Measurements from ENCODE around the gene PAIP1.
A peak's percentile ranks its signal among the peaks of the same experiment; 100 is the strongest.

Gene PAIP1

GRCh38 chr5:43556857-43557542 lies at the start of gene PAIP1:
TSS of gene PAIP1 (minus strand) at chr5:43557077. CDS start at chr5:43556846, 231 bp downstream.
- TF ChIP-seq NFIC (IDR thresholded peaks at IDR 0.05) (peak; percentile 6; the same call in 1 of the 2 replicates), CEBPB (IDR thresholded peaks at IDR 0.05) (no peak), TAF1 (IDR thresholded peaks at IDR 0.05; ENCODE audit: low read depth) (peak; percentile 18; the same call in 1 of the 2 replicates), EP300 (IDR thresholded peaks at IDR 0.05; ENCODE audit: borderline replicate concordance) (no peak), ZBTB7A (IDR thresholded peaks at IDR 0.05; ENCODE audit: low read depth) (peak; percentile 92)

GRCh38 chr5:43606351-43606750 lies 49.5 kb upstream of the PAIP1 start:
- no peak for TF ChIP-seq USF1 (IDR thresholded peaks at IDR 0.05)
- TF ChIP-seq ZBTB7A (IDR thresholded peaks at IDR 0.05; ENCODE audit: low read depth): no peak
- no peak for TF ChIP-seq FOXM1 (IDR thresholded peaks at IDR 0.05; ENCODE audit: borderline replicate concordance, low read depth)
- TF ChIP-seq MAX (IDR thresholded peaks at IDR 0.05): no peak
- TF ChIP-seq TEAD4 (IDR thresholded peaks at IDR 0.05): no peak
- no peak for TF ChIP-seq REST (IDR thresholded peaks at IDR 0.05; ENCODE audit: low read depth)
- no peak for TF ChIP-seq RAD21 (IDR thresholded peaks at IDR 0.05; ENCODE audit: low read depth)
- no peak for TF ChIP-seq NFIC (IDR thresholded peaks at IDR 0.05)
- TF ChIP-seq TAF1 (IDR thresholded peaks at IDR 0.05; ENCODE audit: low read depth): no peak
- TF ChIP-seq CEBPB (IDR thresholded peaks at IDR 0.05): no peak
- no peak for TF ChIP-seq YY1 (IDR thresholded peaks at IDR 0.05; ENCODE audit: low read depth)
- no peak for TF ChIP-seq CREB1 (IDR thresholded peaks at IDR 0.05; ENCODE audit: low read depth)
- TF ChIP-seq EP300 (IDR thresholded peaks at IDR 0.05; ENCODE audit: borderline replicate concordance): no peak
- TF ChIP-seq EGR1 (IDR thresholded peaks at IDR 0.05): no peak

GRCh38 chr5:43604699-43605098 lies 47.8 kb upstream of the PAIP1 start:
- TF ChIP-seq NFIC (IDR thresholded peaks at IDR 0.05) (no peak), ZBTB7A (IDR thresholded peaks at IDR 0.05; ENCODE audit: low read depth) (no peak), YY1 (IDR thresholded peaks at IDR 0.05; ENCODE audit: low read depth) (no peak)

GRCh38 chr5:43603344-43604217 lies 46.7 kb upstream of the PAIP1 start:
- 0 out of 2 replicates have a peak, but pooled peaks have one; percentile 13 for TF ChIP-seq YY1 (IDR thresholded peaks at IDR 0.05; ENCODE audit: low read depth)
- 0 out of 2 replicates have a peak, but pooled peaks have one; percentile 51 for TF ChIP-seq TEAD4 (IDR thresholded peaks at IDR 0.05)
- no peak for TF ChIP-seq NFIC (IDR thresholded peaks at IDR 0.05)
- TF ChIP-seq TAF1 (IDR thresholded peaks at IDR 0.05; ENCODE audit: low read depth): no peak
- peak; percentile 62; the same call in 1 of the 2 replicates for TF ChIP-seq MAX (IDR thresholded peaks at IDR 0.05)
- peak; percentile 18; the same call in 1 of the 2 replicates for TF ChIP-seq EP300 (IDR thresholded peaks at IDR 0.05; ENCODE audit: borderline replicate concordance)
- no peak for TF ChIP-seq RAD21 (IDR thresholded peaks at IDR 0.05; ENCODE audit: low read depth)
- TF ChIP-seq TCF12 (IDR thresholded peaks at IDR 0.05; ENCODE audit: low read depth): peak; percentile 26; the same call in 1 of the 2 replicates
- no peak for TF ChIP-seq FOXM1 (IDR thresholded peaks at IDR 0.05; ENCODE audit: borderline replicate concordance, low read depth)
- TF ChIP-seq USF1 (IDR thresholded peaks at IDR 0.05): peak; percentile 39; the same call in 1 of the 2 replicates
- TF ChIP-seq ZBTB7A (IDR thresholded peaks at IDR 0.05; ENCODE audit: low read depth): no peak
- no peak for TF ChIP-seq CEBPB (IDR thresholded peaks at IDR 0.05)
- TF ChIP-seq REST (IDR thresholded peaks at IDR 0.05; ENCODE audit: low read depth): no peak
- TF ChIP-seq EGR1 (IDR thresholded peaks at IDR 0.05): no peak
- no peak for TF ChIP-seq CREB1 (IDR thresholded peaks at IDR 0.05; ENCODE audit: low read depth)

Data from Ishikawa (cell line).